Esophagus muscularis mucosa (tissue), 4 donors: ENCODE results near the gene SECISBP2.

ENCODE experiments used
- CTCF ChIP-seq, 3 experiments: fragments of 200-600 bp in 2 of 3; fragments of 450-650 bp in 1 of 3; sonication (generic) in 2 of 3; IDR thresholded peaks; one replicate each; pipeline ENCODE4 v1.5.1; 2017 to 2019; ENCODE audit warnings: antibody characterized with exemption in 3 of 3, mild to moderate bottlenecking in 2 of 3, moderate library complexity in 1 of 3
- EP300 ChIP-seq: sonication (generic); formaldehyde crosslinking; IDR thresholded peaks from one replicate; pipeline ENCODE4 v1.6.1; 2017; ENCODE audit warnings: antibody characterized with exemption
- POLR2A ChIP-seq: fragments of 450-650 bp; IDR thresholded peaks from one replicate; pipeline ENCODE4 v1.6.1; 2017; ENCODE audit warnings: antibody characterized with exemption, moderate library complexity, mild to moderate bottlenecking, low read depth

- TF ChIP-seq CTCF (IDR thresholded peaks at IDR 0.05) (no peak), EP300 (no peak), POLR2A (no peak)
Observed at GRCh38 chr9:89312222-89312571, 6.1 kb upstream of the SECISBP2 start.
